Stimulated activated CD8-positive, alpha-beta memory T cell treated with anti-CD3 and anti-CD28 coated beads, Interleukin-2, amount 100 ng/mL, for 1 hour (primary cell): ENCODE results near the gene C4orf50.

Source experiments
- DNase-seq, 2 donors: peaks; one replicate each; pipeline ENCODE4 v3.0.0-alpha.2; 2020; ENCODE audit warnings: low read depth in 2 of 2

Gene C4orf50

DNA sequence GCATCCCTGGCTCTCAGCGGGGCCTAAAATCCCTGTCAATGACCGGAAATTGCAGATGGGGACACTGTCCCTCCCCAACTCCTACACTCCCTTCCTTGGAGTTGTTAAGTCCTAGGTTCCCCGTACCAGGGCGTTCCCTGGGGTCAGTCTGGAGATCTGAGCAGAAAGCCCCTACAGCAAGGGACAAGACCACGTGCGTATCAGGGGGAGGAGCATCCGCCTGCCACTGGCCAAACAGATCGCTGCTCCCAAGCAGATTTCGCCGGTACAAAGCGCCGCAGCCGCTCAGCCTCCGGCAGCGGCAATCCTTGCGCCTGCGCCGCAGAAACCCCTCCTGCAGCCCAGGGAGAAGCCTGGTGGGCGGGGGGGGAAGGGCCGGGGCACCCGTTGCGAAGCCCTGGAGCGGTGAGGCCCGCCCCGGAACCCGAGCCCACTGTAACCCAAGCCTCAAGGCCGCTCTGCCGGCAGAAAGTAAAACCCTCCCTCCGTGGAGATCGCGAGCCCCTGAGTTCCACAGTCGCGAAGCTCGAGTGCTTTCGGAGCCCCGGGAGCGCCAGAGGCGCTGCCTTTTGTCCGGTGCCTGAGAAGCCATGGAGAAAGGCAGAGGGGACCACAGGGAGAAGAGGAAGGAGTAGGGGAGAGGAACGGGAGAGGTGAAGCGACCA is 128.0 kb downstream of the C4orf50 start:
- no peak for DNase-seq

DNA sequence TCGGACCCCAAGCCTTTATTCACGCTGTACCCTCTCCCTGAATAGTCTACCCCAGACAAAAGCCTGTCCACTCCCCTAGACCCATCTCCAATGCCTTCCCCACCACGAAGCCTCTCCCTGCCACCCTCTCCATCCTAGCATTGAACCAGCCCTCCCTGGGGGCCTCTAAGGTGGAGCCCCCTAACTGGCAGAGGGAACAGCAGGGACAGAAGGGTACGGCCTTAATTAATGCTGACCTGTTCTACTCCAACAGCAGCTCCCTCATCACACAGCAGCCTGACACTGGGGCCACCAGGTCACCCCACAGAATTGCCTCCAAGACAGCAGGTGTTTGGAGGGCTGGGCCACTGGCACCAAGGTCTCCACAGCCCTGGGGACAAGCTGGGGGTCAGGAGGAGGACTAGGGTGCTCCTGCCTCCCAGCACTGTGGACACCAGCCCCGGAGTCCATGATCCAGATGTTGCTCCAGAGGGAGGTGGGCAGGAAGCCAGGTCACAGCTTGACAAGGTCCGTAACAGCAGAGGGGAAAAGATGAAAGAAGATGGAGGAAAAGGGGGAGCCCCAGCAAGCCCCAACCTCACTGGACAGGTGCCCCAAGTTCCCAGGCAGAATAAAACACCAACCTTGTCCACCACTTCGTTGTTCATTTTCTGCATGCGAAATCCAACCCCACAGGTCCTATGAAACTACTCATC is 129.1 kb downstream of the C4orf50 start:
- DNase-seq: no peak

DNA sequence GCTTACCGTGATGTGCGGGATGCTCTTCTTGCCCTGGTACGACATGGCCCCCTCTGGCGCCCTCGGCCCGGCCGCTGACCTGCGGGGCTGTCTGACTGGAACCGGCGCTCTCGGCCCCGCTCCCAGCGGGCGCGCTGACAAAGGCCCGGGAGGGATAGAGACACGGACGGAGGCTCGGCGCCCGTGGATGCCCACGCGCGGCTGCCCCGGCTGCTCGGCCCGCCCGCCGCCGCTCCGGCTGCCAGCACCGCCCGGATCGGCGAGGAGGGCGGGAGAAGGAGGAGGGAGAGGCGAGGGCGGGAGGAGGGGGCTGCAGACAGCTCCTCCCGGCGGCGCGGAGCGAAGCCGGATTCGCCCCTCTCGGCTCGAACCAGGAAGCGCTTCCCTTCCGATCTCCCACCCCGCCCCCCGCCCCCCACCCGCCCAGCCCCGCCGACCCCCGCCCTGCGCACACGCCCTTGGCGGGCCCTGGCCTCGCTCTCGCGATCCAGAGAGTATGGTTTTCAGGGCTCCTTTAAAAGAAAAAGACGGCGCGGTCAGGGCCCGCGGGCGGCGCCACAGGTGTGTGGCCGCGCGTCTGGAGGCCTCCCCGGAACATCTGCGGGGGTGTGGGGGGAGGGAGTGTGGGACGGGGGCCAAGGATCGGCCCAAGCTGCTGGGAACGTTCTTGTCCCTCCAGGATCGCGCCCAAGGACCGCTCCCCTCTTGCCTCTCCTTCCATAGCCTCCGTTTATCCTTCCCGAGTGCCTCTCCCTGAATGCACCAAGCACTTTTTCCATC is 129.8 kb downstream of the C4orf50 start:
- DNase-seq: no peak

DNA sequence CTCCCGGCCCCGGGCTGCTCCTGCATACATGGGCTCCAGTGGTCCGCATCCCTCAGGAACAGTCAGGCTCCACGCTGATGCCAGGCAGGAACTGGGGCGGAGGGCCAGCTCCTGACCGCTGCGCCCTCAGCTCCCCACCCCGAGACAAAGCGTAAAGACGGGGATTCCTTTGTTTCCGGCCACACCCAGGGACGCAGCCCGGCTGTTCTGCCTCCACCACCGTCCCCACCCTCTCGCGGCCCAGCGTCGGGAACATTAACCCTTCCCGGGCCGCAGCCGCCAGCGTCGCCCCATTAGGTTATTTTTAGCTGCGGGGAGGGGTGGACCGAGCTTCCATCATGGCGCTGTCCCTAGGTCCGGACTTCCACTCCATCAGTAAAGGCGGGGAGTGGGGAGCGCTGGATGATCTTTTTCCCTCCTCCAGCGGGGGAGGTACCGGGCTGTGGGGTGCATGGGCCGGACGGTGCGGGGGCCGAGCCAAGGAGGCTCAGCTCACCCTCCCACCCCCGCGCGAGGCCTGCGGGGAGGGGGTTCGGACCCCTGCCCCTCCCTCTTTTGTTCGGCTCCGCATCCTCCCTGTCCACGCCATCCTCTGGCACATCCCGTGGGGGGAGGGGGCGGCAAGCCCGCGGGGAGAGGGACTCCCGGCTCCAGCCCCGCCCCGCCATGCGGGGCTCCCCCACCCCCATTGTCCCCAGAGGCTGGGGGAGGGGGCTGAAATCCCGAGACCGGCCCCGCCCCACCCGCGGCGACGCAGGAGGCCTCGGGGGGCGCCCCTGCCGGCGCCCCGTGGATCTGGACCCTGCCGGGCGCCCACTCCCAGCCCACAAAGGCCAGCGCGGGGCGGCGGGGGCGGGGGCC is 130.6 kb downstream of the C4orf50 start:
- no peak for DNase-seq

DNA sequence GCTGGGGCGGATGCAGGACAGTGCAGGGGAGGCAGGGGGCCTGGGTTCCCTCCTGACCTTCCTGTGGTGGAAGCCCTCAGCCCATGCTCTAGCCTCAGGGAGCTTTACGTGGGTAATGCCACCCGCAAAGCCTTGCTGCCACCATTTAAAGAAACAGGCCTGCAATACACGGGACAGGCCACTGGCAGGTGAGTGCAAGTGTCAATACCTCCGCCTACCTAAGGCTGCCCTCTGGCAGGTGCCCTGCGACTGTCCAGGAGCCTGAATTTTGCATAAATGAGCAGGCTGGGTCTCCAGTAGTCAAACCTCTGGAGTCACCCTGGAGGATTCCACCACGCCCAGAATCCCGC is 131.2 kb downstream of the C4orf50 start:
- no peak for DNase-seq

DNA sequence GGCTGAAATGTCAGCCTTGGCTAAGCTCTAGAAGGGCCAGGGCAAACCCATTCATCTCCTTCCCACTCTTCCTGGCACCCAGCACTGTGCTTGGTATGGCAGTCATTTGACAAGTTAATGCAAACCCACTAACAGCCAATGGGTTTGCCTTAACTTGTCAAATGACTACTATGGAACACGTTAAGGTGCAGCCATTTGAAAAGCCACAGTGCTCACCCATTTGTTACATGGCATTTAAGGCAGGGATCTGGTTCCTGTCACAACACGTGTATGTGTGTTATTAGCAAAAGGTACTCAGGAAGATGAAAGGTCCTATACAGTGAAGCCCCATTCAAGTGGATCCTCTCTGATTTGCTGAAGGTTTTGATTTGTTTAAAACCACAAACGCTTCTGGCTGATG is 132.5 kb downstream of the C4orf50 start:
- DNase-seq: no peak

DNA sequence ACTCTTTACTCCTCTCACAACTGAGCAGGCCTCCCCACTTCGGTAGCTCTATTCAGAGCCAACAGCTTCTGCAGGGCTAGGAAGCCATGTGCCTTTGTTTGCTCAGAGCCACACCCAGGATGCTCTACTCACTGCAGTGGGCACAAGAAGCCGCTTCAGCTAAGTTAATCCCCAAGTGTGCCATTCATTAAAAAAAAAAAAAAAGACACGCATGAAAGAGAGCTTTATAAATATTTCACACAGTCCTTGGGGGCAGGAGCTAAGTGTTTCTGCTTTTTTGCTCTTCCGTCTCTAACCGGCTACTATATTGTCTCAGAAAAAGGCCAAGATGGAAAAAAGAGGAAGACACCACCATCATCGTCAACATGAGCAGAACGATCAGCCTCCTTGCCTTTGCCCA is 133.4 kb downstream of the C4orf50 start:
- DNase-seq: no peak

DNA sequence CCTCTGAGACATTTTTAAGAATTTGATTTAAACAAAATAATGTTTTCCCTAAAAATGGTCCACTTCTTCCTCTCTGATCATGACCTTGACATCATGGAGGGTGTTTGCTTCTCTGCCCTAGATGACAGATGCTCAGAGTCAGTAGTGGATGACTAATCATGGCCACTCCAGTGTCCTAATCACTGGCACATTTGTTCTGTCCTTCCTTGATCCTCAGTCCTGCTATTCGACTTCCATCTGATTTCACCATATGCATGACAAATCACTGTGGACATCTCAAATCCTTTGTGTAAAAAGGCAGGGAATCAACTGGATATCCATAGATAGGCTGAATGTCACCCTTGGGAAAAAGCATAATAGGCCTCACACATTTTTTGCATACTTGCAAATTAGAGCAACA is 134.3 kb downstream of the C4orf50 start:
- no peak for DNase-seq

DNA sequence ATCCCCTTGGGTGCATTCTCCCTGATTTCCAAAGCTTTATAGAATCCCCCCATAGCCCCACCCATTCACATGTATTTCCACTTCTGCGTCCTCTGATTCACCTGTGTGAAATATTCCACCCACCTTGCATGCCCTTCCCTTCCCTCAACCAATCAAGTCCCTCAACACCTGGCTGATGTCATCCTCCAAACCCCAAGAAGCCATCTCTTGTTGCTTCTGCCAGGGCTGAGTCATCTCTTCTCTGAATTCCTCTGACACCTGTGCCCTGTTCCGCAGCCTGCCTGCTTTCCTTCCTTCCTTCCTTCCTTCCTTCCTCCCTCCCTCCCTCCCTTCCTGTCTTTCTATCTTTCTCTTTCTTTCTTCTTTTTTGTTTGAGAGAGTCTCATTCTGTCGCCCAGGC is 135.3 kb downstream of the C4orf50 start:
- no peak for DNase-seq

DNA sequence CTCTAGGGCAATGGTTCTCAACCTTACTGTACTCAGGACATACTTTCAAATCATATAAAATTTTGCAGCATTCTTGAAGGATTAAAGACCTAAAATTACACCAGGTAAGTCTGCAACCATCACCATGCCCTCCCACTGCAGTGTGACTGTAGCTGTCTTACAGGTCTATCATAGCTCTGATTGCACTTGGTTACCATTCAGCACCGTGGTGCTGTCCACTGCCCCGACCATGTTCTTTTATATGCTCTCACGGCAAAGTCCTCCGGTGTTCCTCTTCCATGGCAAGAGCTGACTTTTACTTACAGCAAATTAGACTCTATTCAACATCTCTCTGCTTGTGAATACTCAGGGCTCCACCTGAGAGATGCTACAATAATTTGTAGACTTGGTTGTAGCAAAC is 136.9 kb downstream of the C4orf50 start:
- no peak for DNase-seq

DNA sequence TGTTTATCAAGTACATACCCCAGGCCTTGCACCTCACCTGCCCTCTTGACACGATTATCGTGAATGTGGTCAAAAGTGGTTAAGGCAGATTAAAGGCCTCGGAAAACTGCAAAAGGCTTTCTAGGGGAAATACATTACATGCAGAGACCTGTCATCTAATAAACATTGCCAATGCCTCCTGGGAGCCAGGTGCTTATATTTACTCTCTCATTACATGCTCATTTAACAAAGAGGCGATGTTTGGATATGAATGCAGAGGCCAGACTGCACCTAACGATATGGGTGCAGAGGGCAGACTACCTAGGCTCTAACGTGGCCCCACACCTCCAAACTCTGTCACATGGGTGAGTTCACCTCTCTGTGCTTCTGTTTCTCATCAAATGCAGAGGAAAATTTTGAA is 139.9 kb downstream of the C4orf50 start:
- no peak for DNase-seq

DNA sequence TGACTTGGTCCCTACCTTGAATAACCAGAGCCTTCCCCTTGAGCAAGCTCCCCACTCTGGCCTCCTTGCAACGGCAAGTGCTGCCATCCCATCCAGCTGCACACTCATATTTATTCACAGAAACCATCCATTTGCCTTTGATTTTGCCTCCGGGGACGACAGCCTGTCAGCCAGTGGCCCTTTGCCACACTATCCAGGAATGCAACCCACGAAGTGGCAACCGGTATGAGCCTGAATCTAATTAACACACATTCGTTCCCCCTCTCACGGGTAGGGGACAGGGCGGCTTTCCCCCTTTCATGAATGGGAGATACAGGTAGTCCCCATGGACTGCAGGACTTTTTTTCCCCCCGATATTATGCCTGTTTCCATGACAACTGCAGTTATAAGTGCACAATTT is 140.8 kb downstream of the C4orf50 start:
- no peak for DNase-seq

DNA sequence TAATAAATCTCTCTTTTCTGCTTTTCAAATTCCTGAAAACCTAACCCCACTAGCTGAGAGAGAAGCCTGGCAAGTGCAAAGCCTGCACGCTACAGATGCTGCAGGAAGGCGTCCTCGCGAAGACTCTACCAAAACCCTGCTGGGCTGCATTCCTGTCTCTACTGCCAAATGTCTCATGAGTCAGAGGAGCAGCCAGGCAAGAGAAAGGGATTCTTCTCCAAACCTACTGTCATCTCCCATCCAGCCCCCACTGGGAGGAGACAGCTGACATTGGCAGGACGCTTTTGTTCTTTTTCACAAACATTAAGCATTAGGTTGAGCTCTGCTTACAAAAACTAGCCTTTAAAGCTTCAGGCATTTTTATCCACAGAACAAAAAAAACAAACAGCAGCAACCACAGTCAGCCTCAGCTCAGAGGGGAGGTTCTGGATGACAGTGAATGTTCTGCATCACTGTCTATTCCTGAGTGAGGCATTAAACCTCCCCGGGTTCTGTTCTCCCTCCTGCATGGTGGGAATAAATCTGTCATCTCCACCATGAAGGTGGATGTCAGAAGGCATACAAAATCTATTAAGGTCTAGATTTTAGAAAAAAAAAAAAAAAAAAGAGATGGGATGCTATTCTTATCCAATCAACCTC is 143.3 kb downstream of the C4orf50 start:
- DNase-seq: no peak

DNA sequence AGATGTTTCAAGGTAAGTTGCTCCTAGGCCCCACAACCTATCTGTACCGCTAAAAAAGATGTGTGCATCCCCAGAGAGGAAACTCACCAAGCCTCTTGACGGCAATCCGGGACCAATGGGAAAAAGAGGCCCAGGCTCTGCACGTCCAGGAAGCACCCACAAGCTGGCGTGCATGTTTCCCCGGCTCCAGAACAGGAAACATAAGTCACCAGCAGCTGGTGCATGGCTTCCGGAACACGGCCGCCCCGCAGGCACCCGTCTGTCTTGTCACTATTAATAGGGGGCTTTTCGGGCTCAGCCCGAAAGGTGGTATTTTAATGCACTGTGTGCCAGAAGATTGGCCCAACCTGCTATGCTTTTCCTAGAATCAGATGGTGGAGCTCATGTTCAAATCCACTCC is 147.5 kb downstream of the C4orf50 start:
- no peak for DNase-seq

DNA sequence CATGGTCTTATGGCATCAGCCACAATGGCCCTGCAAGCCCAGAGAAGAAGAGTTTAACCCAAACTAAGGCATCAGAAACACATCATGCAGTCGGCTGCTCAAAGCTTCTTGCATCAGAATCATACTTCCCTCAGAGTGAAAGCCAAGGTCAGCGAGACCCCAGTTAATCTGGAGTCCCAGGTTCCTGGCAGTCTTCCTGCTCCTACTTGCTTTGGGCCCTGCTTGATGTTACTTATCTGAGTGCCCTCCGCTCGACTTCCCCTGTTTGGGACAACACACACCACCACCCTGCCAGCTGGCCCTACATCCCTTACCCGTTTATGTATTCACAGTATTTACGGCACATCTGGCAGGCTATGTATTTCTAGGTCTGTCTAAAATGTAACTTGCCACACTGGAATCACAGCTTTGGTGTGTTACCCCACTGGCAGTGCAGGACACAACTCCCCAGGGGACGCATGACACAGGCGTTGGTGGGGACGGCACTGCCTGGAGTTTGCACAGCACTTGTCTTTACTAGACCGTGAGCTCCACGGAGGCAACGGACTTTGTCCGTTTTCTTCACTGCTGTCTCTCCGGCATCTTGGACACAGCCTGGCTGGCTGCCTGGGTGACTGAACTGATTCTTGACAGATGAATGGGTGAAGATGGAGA is 148.1 kb downstream of the C4orf50 start:
- no peak for DNase-seq

DNA sequence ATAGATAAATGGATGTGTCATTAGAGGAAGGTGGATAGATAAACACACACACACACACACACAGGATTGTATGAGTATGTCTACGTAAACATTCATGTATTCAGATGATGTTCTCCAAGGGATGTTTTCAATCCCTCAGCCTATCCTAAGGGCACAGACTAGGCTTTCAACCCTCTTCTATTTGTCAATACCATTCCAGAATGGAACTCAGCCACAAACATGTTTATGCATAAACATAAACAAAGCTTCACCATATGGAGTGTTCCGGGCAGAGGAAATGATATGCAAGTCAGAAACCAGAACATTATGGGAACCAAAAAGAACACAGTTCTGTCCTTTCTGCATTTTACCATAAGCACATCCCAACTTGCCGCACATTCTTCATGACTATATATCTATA is 150.4 kb downstream of the C4orf50 start:
- no peak for DNase-seq

DNA sequence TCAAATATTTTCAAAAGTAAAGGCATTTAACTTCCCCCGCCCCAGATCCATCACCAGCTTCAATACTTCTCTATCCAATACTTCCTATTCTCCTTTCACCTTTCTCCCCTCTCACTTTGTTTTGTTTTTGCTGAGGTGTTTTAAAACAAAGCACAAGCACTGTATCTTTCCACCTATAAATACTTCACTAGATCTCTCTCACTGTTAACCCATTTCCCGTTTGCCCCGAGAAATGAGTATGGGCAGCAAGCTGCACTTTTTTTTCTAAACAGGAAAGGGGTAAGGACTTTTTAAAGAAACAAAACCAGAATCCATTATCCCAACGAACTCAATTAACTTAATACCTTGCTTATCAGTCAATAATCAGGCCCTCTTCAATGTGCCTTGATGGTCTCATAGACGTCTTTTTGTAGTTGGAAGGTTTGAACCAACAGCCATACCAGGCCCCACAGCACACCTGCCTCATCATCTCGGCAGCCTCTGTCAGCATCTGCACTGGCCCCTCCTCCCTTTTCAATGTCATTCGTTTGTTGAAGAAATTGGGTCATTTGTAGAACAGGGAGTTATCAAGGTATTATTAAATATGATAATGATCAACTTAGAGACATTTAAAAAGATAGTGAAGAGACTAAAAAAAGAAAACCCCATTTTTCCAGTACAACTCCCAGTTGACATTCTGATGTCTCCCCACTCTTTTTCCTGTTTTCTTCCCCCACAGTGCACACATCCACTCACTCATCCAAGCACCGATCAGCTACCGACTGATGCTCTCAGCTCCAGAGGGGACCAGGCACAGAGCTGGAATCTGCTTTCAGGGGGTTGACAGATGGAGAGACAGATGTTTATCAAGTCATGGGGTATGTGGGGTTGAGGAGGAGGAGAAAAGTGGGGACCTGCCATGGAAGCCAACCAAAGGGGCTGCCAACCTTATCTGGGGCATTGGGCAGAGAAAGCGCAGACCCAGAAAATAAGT is 151.1 kb downstream of the C4orf50 start:
- DNase-seq: no peak

DNA sequence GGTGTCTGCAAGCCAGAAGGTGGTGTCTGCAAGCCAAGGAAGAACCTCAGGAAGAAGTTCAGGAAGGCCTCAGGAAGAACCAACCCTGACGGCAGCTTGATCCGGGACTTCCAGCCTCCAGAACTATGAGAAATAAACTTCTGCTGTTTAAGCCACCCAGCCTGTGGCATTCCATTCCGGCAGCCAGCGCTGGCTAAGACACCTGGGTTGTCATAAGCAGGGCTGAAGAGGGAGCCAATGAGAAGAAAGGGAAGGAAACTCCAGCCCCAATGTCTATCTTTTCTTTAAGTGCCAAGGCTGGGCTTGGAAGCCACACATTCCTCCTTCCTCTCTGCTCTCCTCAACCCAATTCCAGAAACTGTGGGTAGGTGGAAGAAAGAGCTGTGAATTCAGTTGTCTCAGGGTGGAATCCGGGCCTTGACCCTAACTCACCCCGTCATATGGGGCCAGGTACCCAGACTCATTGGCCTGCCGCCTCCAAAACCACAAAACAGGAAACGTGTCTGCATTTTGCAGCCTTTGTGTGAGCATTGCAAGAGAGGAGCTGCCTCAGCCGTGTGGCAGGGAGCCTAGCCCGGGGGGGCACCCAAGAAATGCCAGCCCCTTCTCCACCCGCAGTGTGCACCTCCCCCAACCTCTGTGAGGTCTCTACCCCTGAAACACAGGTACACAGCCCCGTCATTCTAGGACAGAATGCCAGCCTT is 152.2 kb downstream of the C4orf50 start:
- no peak for DNase-seq

DNA sequence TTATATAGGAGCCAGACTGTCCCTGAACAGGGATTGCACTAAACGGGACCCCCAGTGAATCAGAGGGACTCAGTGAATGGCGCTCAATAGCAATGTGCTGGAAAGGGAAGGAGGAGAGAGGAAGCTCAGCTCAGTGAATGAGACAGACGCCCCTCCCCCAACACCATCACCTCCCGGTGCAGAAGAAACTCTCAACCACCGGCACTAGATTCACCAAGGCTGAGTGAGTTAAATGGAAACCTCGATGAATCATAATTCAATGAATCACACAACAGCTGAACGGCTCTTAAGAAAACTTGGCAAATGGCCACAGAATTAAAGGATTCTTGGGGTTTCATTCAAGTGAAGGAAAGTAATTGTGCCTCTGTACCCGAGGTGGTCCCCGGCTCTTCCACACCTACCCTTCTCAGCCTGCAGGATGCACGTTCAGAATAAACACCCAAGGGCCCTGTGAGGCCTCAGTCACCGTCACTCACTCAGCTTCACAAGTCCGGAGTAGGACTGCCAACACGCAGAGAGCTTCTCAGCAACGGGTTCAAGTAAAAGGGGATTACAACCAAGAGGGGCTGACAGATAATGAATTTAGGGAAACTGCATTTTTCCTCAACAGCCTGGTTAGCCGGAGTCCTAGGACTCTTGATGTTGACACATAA is 154.6 kb downstream of the C4orf50 start:
- DNase-seq: no peak
